Pancreas (tissue), 10 donors: ENCODE measurements around the gene GRM4. TPM values are rescaled to one million over a fixed set of nuclear protein-coding genes. Genes with fewer than 3 reads are reported as not detected.

ENCODE experiments used
- ATAC-seq, 4 donors: fragments of 200-7000 bp; cut with Tn5 transposase; one replicate each; pipeline versions ENCODE4 v1.8.0 to v1.9.1; 2020; ENCODE audit warnings: mild to moderate bottlenecking in 4 of 4, moderate library complexity in 4 of 4
- DNase-seq, 6 donors: peaks; one replicate each; pipeline ENCODE4 v3.0.0-alpha.2; 2020
- FAIRE-seq: peaks from 2 replicates; lab custom pipeline; 2012; peaks lifted over from hg19 to GRCh38; lab: Jason Lieb, UNC
- H3K27ac ChIP-seq, 4 donors: fragments of 200-600 bp; sonication (generic); 1 replicate in 3 of 4; 2 replicates in 1 of 4; pipeline versions ENCODE4 v1.5.0 to v1.8.0; 2020
- H3K27me3 ChIP-seq, 4 donors: fragments of 200-600 bp; one replicate each; pipeline ENCODE4 v1.8.0; 2021
- H3K36me3 ChIP-seq, 3 donors: fragments of 200-600 bp; sonication (generic) in 1 of 3; one replicate each; pipeline versions ENCODE4 v1.5.0 to v1.8.0; 2020 to 2021
- H3K4me1 ChIP-seq, 3 donors: fragments of 200-600 bp; one replicate each; pipeline ENCODE4 v1.8.0; 2021
- H3K4me3 ChIP-seq, 4 donors: fragments of 200-600 bp; sonication (generic) in 2 of 4; one replicate each; pipeline versions ENCODE4 v1.5.0 to v1.8.0; 2020 to 2021
- H3K9me3 ChIP-seq, 4 donors: fragments of 200-600 bp; one replicate each; pipeline ENCODE4 v1.8.0; 2021
- WGBS, 2 donors: extraction: QIAGEN DNeasy Blood & Tissue Kit; methylation state at CpG; one replicate each; pipeline ENCODE4 v1.1.7; 2013; 5-methylcytosine and 5-hydroxymethylcytosine counted together
- intact Hi-C, 3 donors: fragments of 100-400 bp; cut with DNase I; formaldehyde crosslinking; loops; one replicate each; pipeline versions ENCODE4 v1.11.1 to v1.14.2; 2022
- polyA plus RNA-seq, 2 donors: library from polyadenylated mRNA; stranded (reverse); fragments of 200-250 nt; gene quantifications; one replicate each; pipeline ENCODE4 v1.2.3, GENCODE V29; 2013
- total RNA-seq, 6 donors: library from RNA; stranded (reverse); fragmentation: NEBNext Ultra II Directional in 4 of 6; extraction: Animal tissue kit (Norgen Biotek cat#: 25700) in 4 of 6; gene quantifications; one replicate each; pipeline versions ENCODE4 v1.2.1 to v1.2.4, GENCODE V29; 2021 to 2023
- TF ChIP-seq, protein P1 (sequence below), 4 donors: fragments of 200-600 bp; sonication (generic) in 3 of 4; IDR thresholded peaks; one replicate each; pipeline versions ENCODE4 v1.5.0 to v1.8.0; 2021; ENCODE audit warnings: antibody characterized with exemption in 4 of 4
- donor health status: healthy with polysubstance abuse.
- donor health status: DM: no; HTN: no; CAD: no; lungs with moderate emphysema.
- donor health status: DM: no; HTN: no; CAD: no.
- donor health status: control.
- donor health status: control.
- donor health status: Bipolar disorder and iron deficiency.
- donor health status: DM: yes; HTN: yes; CAD: no.
- donor health status: DM: no; HTN: no; CAD: no.
- donor health status: DM: no; HTN: no; CAD: no.
- donor health status: DM: yes; HTN: yes; CAD: no.

Gene GRM4
- total and polyA plus RNA-seq, 8 donors = 0.23 to 6.8 (median 1.3) TPM

DNA sequence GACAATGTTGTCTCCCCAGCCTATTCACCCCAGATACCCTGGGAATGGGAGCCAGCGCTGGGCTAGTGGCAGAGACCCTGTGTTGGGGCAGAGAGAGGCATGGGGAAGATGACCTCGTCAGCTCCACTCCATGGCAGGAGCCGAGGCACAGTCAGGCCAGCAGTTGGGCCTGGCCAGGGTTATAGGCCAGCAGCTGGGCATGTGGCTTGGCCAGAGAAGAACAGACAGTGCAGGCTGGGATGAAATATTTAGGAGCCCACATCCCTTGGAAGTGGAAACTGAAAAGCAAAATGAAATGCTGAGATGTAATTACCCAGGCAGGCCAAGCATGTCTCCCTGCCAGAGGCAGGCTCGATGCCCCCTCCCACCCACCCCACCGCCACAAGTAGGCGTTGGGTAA lies 70.0 kb downstream of the GRM4 start:
- Histone ChIP-seq H3K27ac (no peak overlapping the region), H3K9me3 (no peaks in the 10 kb centered on the region), H3K4me1 (no peaks in the 10 kb centered on the region), H3K4me3 (no peak overlapping the region), H3K36me3 (no peaks in the 10 kb centered on the region), H3K27me3 (no peaks in the 10 kb centered on the region)
- WGBS, 2 donors = 85 to 88% methylated on average over 6 of the region's 6 CpGs
- DNase-seq (no peak), FAIRE-seq (no peak), ATAC-seq (no peak)
- intact Hi-C loops = no loop called here
- TF ChIP-seq, protein P1, sequence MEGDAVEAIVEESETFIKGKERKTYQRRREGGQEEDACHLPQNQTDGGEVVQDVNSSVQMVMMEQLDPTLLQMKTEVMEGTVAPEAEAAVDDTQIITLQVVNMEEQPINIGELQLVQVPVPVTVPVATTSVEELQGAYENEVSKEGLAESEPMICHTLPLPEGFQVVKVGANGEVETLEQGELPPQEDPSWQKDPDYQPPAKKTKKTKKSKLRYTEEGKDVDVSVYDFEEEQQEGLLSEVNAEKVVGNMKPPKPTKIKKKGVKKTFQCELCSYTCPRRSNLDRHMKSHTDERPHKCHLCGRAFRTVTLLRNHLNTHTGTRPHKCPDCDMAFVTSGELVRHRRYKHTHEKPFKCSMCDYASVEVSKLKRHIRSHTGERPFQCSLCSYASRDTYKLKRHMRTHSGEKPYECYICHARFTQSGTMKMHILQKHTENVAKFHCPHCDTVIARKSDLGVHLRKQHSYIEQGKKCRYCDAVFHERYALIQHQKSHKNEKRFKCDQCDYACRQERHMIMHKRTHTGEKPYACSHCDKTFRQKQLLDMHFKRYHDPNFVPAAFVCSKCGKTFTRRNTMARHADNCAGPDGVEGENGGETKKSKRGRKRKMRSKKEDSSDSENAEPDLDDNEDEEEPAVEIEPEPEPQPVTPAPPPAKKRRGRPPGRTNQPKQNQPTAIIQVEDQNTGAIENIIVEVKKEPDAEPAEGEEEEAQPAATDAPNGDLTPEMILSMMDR (IDR thresholded peaks at IDR 0.05) = no peak

DNA sequence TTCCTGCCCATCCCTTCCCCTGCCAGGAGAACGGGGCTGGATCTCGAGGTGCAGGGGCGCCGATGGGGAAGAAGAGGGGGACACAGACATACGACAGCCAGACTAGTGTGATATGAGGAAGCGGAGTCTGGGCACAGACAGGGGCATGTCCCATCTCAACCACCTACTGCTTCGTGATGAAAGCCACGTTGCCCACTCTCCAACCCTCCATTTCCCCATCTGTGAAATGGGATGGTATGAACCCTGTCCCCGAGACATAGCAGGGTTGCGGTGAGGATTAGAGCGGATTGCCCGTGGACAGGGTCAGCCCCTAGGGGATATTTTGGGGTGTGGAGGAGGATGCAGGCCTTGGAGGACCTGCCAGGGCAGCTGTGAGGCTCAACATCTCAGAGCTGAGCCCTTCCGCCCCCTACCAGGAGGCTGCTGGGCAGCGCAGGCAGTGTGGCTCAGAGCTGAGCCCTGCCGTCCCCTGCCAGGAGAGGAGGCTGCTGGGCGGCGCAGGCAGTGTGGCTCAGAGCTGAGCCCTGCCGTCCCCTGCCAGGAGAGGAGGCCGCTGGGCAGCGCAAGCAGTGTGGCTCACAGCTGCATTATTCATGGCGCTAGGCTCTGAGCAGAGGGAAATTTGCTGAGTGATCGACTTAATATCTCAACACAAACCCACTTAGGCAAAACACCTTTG lies 71.7 kb downstream of the GRM4 start:
- Histone ChIP-seq H3K27ac (no peak overlapping the region), H3K27me3 (no peaks in the 10 kb centered on the region), H3K4me1 (no peaks in the 10 kb centered on the region), H3K36me3 (no peaks in the 10 kb centered on the region), H3K9me3 (no peaks in the 10 kb centered on the region), H3K4me3 (no peak overlapping the region)
- no peak for FAIRE-seq
- TF ChIP-seq, protein P1 (IDR thresholded peaks at IDR 0.05) = no peak
- peak in 2 of 4 donors; percentile 68 to 69 for ATAC-seq
- intact Hi-C loops = no loop called here
- 69 to 87% methylated on average over 19 to 22 of the region's 22 CpGs for WGBS, 2 donors
- no peak for DNase-seq

DNA sequence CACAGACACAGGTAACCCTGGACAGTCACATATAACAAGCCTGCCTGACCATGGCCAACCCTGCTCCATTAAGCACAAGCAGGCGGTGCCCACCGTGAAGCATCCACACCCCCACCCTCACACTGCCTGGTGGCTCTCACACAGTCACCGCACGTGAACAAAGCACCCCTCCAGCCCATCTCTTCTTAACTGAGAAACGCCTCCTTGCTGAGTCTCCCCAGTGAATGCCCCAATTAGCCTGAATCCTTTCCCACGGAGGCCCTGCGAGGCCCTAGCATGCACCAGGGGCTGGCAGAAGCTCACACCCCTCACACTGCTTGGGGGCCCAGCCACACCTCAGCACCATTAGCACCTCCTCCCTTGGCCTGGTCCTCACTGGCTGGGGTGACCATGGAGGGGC lies 72.3 kb downstream of the GRM4 start:
- H3K27me3 ChIP-seq = no peaks in the 10 kb centered on the region
- no peaks in the 10 kb centered on the region for H3K9me3 ChIP-seq
- H3K36me3 ChIP-seq = no peaks in the 10 kb centered on the region
- intact Hi-C loops = no loop called here
- TF ChIP-seq, protein P1 (IDR thresholded peaks at IDR 0.05) = no peak
- no peak overlapping the region for H3K27ac ChIP-seq
- no peak overlapping the region for H3K4me3 ChIP-seq
- DNase-seq = no peak
- no peak for ATAC-seq
- no peak for FAIRE-seq
- 62 to 64% methylated on average over 7 of the region's 7 CpGs for WGBS, 2 donors
- no peaks in the 10 kb centered on the region for H3K4me1 ChIP-seq

DNA sequence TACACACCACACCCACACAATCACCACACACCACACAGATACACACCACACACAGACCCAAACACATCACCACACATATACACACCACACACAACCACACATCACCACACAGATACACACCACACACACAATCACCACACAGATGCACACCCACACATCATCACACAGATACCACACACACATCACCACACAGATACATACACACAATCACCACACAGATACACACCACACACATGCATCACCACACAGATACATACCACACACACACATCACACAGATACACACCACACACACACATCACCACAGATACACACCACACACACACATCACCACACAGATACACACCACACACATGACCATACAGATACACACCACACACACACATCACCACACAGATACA lies 73.2 kb downstream of the GRM4 start:
- Histone ChIP-seq H3K9me3 (no peaks in the 10 kb centered on the region), H3K27ac (no peak overlapping the region), H3K27me3 (no peaks in the 10 kb centered on the region), H3K4me1 (no peaks in the 10 kb centered on the region), H3K4me3 (no peak overlapping the region), H3K36me3 (no peaks in the 10 kb centered on the region)
- intact Hi-C loops = no loop called here
- TF ChIP-seq, protein P1 (IDR thresholded peaks at IDR 0.05) = no peak
- DNase-seq (no peak), ATAC-seq (no peak), FAIRE-seq (no peak)

DNA sequence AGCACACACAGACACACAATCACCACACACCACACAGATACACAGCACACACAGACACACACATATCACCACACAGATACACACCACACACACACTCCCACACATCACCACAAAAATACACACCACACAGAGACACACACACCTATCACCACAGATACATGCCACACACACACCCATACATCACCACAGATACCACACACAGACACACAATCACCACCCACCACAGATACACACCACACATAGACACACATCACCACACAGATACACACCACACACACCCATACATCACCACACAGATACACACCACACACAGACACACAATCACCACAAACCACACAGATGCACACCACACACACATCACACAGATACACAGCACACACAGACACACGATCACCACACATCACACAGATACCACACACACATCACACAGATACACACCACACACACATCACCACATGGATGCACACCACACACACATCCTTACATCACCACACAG lies 74.0 kb downstream of the GRM4 start:
- 72 to 94% methylated on average over 1 of the region's 1 CpG for WGBS, 2 donors
- Histone ChIP-seq H3K27ac (no peak overlapping the region), H3K4me1 (no peaks in the 10 kb centered on the region), H3K9me3 (no peaks in the 10 kb centered on the region), H3K4me3 (no peak overlapping the region), H3K36me3 (no peaks in the 10 kb centered on the region), H3K27me3 (no peaks in the 10 kb centered on the region)
- no peak for FAIRE-seq
- TF ChIP-seq, protein P1 (IDR thresholded peaks at IDR 0.05) = no peak
- no peak for DNase-seq
- intact Hi-C loops = no loop called here
- no peak for ATAC-seq
